Measurements from ENCODE around the gene SPOCK1.

The SPOCK1 gene

GRCh38 chr5:137504916-137505315 is 5.8 kb upstream of the SPOCK1 start:
- no peaks in the 10 kb centered on the region for H3K36me3 ChIP-seq
- no peak for TF ChIP-seq CTCF (IDR thresholded peaks at IDR 0.05)
- intact Hi-C loops (cut with DNase I; ENCODE audit: low total_unique reads), result no loop called here

GRCh38 chr5:137503456-137503855 is 4.3 kb upstream of the SPOCK1 start:
- no peaks in the 10 kb centered on the region for H3K9me3 ChIP-seq
- H3K36me3 ChIP-seq, result no peaks in the 10 kb centered on the region
- H3K4me1 ChIP-seq, result peaks cover 0 to 10% (median 6%) of the 10 kb centered on the region in 4 donors
- TF ChIP-seq CTCF (IDR thresholded peaks at IDR 0.05), result no peak
- intact Hi-C loops (cut with DNase I; ENCODE audit: low total_unique reads), result no loop called here
- H3K27me3 ChIP-seq, result peaks cover 0 to 4% of the 10 kb centered on the region in 2 donors
- H3K27ac ChIP-seq, result no peak overlapping the region
- H3K4me3 ChIP-seq, result no peak overlapping the region
- no peak for DNase-seq

More at GRCh38 chr5:137504916-137505315, 5.8 kb upstream of the SPOCK1 start:
- Histone ChIP-seq H3K9me3 (no peaks in the 10 kb centered on the region), H3K27me3 (no peaks in the 10 kb centered on the region), H3K4me3 (no peak overlapping the region), H3K27ac (no peak overlapping the region), H3K4me1 (peaks cover 0 to 4% (median 0%) of the 10 kb centered on the region in 4 donors)
- DNase-seq, result no peak

GRCh38 chr5:137502632-137503031 is 3.5 kb upstream of the SPOCK1 start:
- no peaks in the 10 kb centered on the region for H3K36me3 ChIP-seq
- peaks cover 0 to 7% of the 10 kb centered on the region in 2 donors for H3K27me3 ChIP-seq
- H3K9me3 ChIP-seq, result no peaks in the 10 kb centered on the region
- no peak for DNase-seq
- no peak overlapping the region for H3K27ac ChIP-seq
- intact Hi-C loops (cut with DNase I; ENCODE audit: low total_unique reads), result no loop called here
- peaks cover 0 to 15% (median 11%) of the 10 kb centered on the region in 4 donors for H3K4me1 ChIP-seq
- no peak for TF ChIP-seq CTCF (IDR thresholded peaks at IDR 0.05)
- no peak overlapping the region for H3K4me3 ChIP-seq

- no peak for TF ChIP-seq CTCF (IDR thresholded peaks at IDR 0.05)
- no peak overlapping the region for H3K4me3 ChIP-seq
- no peaks in the 10 kb centered on the region for H3K36me3 ChIP-seq
- DNase-seq, result no peak
- H3K9me3 ChIP-seq, result no peaks in the 10 kb centered on the region
- intact Hi-C loops (cut with DNase I; ENCODE audit: low total_unique reads), result no loop called here
- H3K4me1 ChIP-seq, result peaks cover 0 to 18% (median 11%) of the 10 kb centered on the region in 4 donors
- no peak overlapping the region for H3K27ac ChIP-seq
- peaks cover 0 to 7% of the 10 kb centered on the region in 2 donors for H3K27me3 ChIP-seq
These were observed 2.8 kb upstream of the SPOCK1 start for GRCh38 chr5:137501846-137502406.

- H3K4me1 ChIP-seq, result peaks cover 0 to 18% (median 11%) of the 10 kb centered on the region in 4 donors
- peaks cover 0 to 7% of the 10 kb centered on the region in 2 donors for H3K27me3 ChIP-seq
- H3K27ac ChIP-seq, result no peak overlapping the region
- intact Hi-C loops (cut with DNase I; ENCODE audit: low total_unique reads), result no loop called here
- DNase-seq, result no peak
- TF ChIP-seq CTCF (IDR thresholded peaks at IDR 0.05), result no peak
- H3K36me3 ChIP-seq, result no peaks in the 10 kb centered on the region
- H3K9me3 ChIP-seq, result no peaks in the 10 kb centered on the region
- no peak overlapping the region for H3K4me3 ChIP-seq
These were observed 2.1 kb upstream of the SPOCK1 start for GRCh38 chr5:137501226-137501625.

All from tibial artery (tissue), 4 donors.